ENCODE data around the gene BBS2.

Gene BBS2

GRCh38 chr16:56554441-56554840, 34.6 kb upstream of the BBS2 start:
- TF ChIP-seq CTCF (IDR thresholded peaks at IDR 0.05; ENCODE audit: borderline replicate concordance, extremely low read depth, low read length, poor library complexity, severe bottlenecking) (no peak), EZH2 (IDR thresholded peaks at IDR 0.05; ENCODE audit: borderline replicate concordance, low read depth, low read length, severe bottlenecking) (no peak)
- no peak for DNase-seq
- ATAC-seq (ENCODE audit: insufficient read depth, low read depth) = no peak
- Histone ChIP-seq H3K9me3 (ENCODE audit: insufficient read depth, low read length, severe bottlenecking) (no peaks in the 10 kb centered on the region), H3K27ac (ENCODE audit: low read length) (no peak overlapping the region), H3K4me2 (ENCODE audit: insufficient read depth, low read length) (no peak overlapping the region), H3K4me3 (ENCODE audit: low read depth in 1 of 2, low read length in 2 of 2) (no peak overlapping the region), H4K20me1 (ENCODE audit: insufficient read depth, low read length) (no peaks in the 10 kb centered on the region), H3K4me1 (ENCODE audit: insufficient read depth, low read length) (no peaks in the 10 kb centered on the region), H3K79me2 (ENCODE audit: insufficient read depth, low read length) (no peaks in the 10 kb centered on the region), H3K27me3 (ENCODE audit: insufficient read depth, low read length, poor library complexity) (peaks cover 19% of the 10 kb centered on the region), H3K9ac (ENCODE audit: low read depth, low read length) (no peak overlapping the region), H3K36me3 (ENCODE audit: insufficient read depth, low read length) (no peaks in the 10 kb centered on the region), H2AFZ (ENCODE audit: low read depth, low read length) (no peak overlapping the region)

- peaks cover 4% of the 10 kb centered on the region; the same call in 1 of the 2 replicates for H3K4me1 ChIP-seq (ENCODE audit: insufficient read depth, low read length)
- H3K27me3 ChIP-seq (ENCODE audit: insufficient read depth, low read length, poor library complexity) = peaks cover 19% of the 10 kb centered on the region
- TF ChIP-seq CTCF (IDR thresholded peaks at IDR 0.05; ENCODE audit: borderline replicate concordance, extremely low read depth, low read length, poor library complexity, severe bottlenecking) (no peak), EZH2 (IDR thresholded peaks at IDR 0.05; ENCODE audit: borderline replicate concordance, low read depth, low read length, severe bottlenecking) (no peak)
- H3K27ac ChIP-seq (ENCODE audit: low read length) = no peak overlapping the region
- no peaks in the 10 kb centered on the region for H3K36me3 ChIP-seq (ENCODE audit: insufficient read depth, low read length)
- H4K20me1 ChIP-seq (ENCODE audit: insufficient read depth, low read length) = no peaks in the 10 kb centered on the region
- H2AFZ ChIP-seq (ENCODE audit: low read depth, low read length) = no peak overlapping the region
- no peaks in the 10 kb centered on the region for H3K79me2 ChIP-seq (ENCODE audit: insufficient read depth, low read length)
- DNase-seq (no peak), ATAC-seq (ENCODE audit: insufficient read depth, low read depth) (no peak)
- H3K9ac ChIP-seq (ENCODE audit: low read depth, low read length) = no peak overlapping the region
- no peak overlapping the region for H3K4me3 ChIP-seq (ENCODE audit: low read depth in 1 of 2, low read length in 2 of 2)
- no peak overlapping the region for H3K4me2 ChIP-seq (ENCODE audit: insufficient read depth, low read length)
- H3K9me3 ChIP-seq (ENCODE audit: insufficient read depth, low read length, severe bottlenecking) = no peaks in the 10 kb centered on the region
These were observed 32.2 kb upstream of the BBS2 start for GRCh38 chr16:56551796-56552738.

DNA sequence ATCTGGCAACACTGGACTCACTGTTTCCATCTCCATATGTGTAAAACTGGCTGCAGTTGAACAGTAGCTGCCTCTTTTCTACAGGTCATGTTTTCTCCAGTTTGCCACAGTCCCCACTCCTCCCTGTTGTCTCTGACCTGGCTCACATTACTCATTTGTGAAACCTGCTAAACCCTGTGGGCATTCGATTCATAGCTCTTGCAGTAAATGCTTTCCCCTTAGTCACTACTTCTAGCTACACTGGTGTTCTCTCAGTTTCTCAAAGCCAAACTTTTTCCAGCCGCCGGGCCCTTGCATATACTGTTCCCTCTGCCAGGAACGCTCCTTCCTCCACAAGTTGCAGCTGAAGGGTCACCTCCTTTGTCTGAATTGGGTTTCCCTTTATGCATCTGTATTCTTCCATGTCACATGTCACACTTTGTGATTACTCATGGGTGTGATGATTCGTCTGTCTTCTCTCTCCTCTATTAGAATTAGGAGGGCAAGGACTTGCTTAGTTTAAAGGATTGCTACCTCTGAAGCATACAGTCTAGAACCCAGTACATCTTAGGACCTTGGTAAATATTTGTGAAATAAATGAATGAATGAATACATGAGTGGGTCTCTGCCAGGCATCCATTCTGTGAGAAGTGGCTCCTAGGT, 30.0 kb upstream of the BBS2 start:
- Histone ChIP-seq H3K79me2 (ENCODE audit: insufficient read depth, low read length) (no peaks in the 10 kb centered on the region), H3K4me1 (ENCODE audit: insufficient read depth, low read length) (peaks cover 4% of the 10 kb centered on the region; the same call in 1 of the 2 replicates), H3K27me3 (ENCODE audit: insufficient read depth, low read length, poor library complexity) (peaks cover 15% of the 10 kb centered on the region), H3K36me3 (ENCODE audit: insufficient read depth, low read length) (no peaks in the 10 kb centered on the region), H3K9me3 (ENCODE audit: insufficient read depth, low read length, severe bottlenecking) (no peaks in the 10 kb centered on the region), H4K20me1 (ENCODE audit: insufficient read depth, low read length) (no peaks in the 10 kb centered on the region), H3K9ac (ENCODE audit: low read depth, low read length) (no peak overlapping the region), H3K27ac (ENCODE audit: low read length) (no peak overlapping the region), H2AFZ (ENCODE audit: low read depth, low read length) (no peak overlapping the region), H3K4me2 (ENCODE audit: insufficient read depth, low read length) (no peak overlapping the region), H3K4me3 (ENCODE audit: low read depth in 1 of 2, low read length in 2 of 2) (no peak overlapping the region)
- no peak for DNase-seq
- no peak for TF ChIP-seq EZH2 (IDR thresholded peaks at IDR 0.05; ENCODE audit: borderline replicate concordance, low read depth, low read length, severe bottlenecking)
- no peak for TF ChIP-seq CTCF (IDR thresholded peaks at IDR 0.05; ENCODE audit: borderline replicate concordance, extremely low read depth, low read length, poor library complexity, severe bottlenecking)
- no peak for ATAC-seq (ENCODE audit: insufficient read depth, low read depth)

Measured in DND-41 (cell line).